HepG2 (cell line): Measurements from ENCODE around the gene ADAT3. TPM values are rescaled to one million over a fixed set of nuclear protein-coding genes. Genes with fewer than 3 reads are reported as not detected.
A peak's percentile ranks its signal among the peaks of the same experiment; 100 is the strongest.

ENCODE experiments used
- AGO2 ChIP-seq: fragments of 200-400 bp; formaldehyde crosslinking; optimal IDR thresholded peaks from 2 replicates; pipeline ENCODE3; 2017; ENCODE audit warnings: mild to moderate bottlenecking, low read depth, low read length, moderate library complexity
- ARHGAP35 ChIP-seq: sonication (generic); formaldehyde crosslinking; IDR thresholded peaks from 2 replicates; pipeline ENCODE4 v1.9.0; 2022; ENCODE audit warnings: mild to moderate bottlenecking, inconsistent platforms, moderate library complexity, missing genetic modification reagents, borderline replicate concordance
- ARID2 ChIP-seq: sonication (generic); formaldehyde crosslinking; IDR thresholded peaks from 2 replicates; pipeline ENCODE4 v1.8.1; 2022; ENCODE audit warnings: mild to moderate bottlenecking, missing genetic modification reagents, borderline replicate concordance
- EHMT2 ChIP-seq: fragments of 200-600 bp; sonication (generic); IDR thresholded peaks from 2 replicates; pipeline ENCODE4 v1.7.0; 2017; ENCODE audit warnings: antibody characterized with exemption, low read depth, low read length, borderline replicate concordance
- ETV5 ChIP-seq: IDR thresholded peaks from 2 replicates; pipeline ENCODE4 v1.6.1; 2018; ENCODE audit warnings: missing biosample characterization, missing genetic modification reagents, inconsistent platforms, borderline replicate concordance
- GABPB1 ChIP-seq: IDR thresholded peaks from 2 replicates; pipeline ENCODE4 v1.6.1; 2016; ENCODE audit warnings: mild to moderate bottlenecking, missing genetic modification reagents, moderate library complexity, missing compliant biosample characterization
- HNF4G ChIP-seq, 2 experiments: sonication (generic) in 1 of 2; formaldehyde crosslinking in 1 of 2; IDR thresholded peaks; 2 replicates each; pipeline versions ENCODE4 v1.4.0 to v1.6.1; 2011 to 2020; ENCODE audit warnings: borderline replicate concordance in 2 of 2, low read depth in 2 of 2, mild to moderate bottlenecking in 2 of 2, low read length in 1 of 2, missing genetic modification reagents in 1 of 2, moderate library complexity in 1 of 2
- HNRNPUL1 ChIP-seq: fragments of 200-400 bp; formaldehyde crosslinking; IDR thresholded peaks from 2 replicates; pipeline ENCODE4 v1.6.1; 2017; ENCODE audit warnings: low read depth, mild to moderate bottlenecking, low read length, moderate library complexity
- HOXA3 ChIP-seq: sonication (generic); formaldehyde crosslinking; IDR thresholded peaks from 2 replicates; pipeline ENCODE4 v1.5.0; 2020; ENCODE audit warnings: missing genetic modification reagents
- MXD4 ChIP-seq: IDR thresholded peaks from 2 replicates; pipeline ENCODE4 v1.6.1; 2016; ENCODE audit warnings: mild to moderate bottlenecking, missing biosample characterization, missing genetic modification reagents
- NCOR1 ChIP-seq: fragments of 200-600 bp; sonication (generic); IDR thresholded peaks from 2 replicates; pipeline ENCODE4 v1.7.0; 2017; ENCODE audit warnings: antibody characterized with exemption, low read length, borderline replicate concordance
- NFYC ChIP-seq: IDR thresholded peaks from 2 replicates; pipeline ENCODE4 v1.6.1; 2016; ENCODE audit warnings: missing genetic modification reagents, missing compliant biosample characterization
- TFE3 ChIP-seq: IDR thresholded peaks from 2 replicates; pipeline ENCODE4 v1.6.1; 2016
- ZBTB38 ChIP-seq: sonication (generic); formaldehyde crosslinking; IDR thresholded peaks from 2 replicates; pipeline ENCODE4 v1.5.1; 2020; ENCODE audit warnings: mild to moderate bottlenecking, missing genetic modification reagents
- ZHX1 ChIP-seq: sonication (generic); formaldehyde crosslinking; IDR thresholded peaks from 2 replicates; pipeline ENCODE4 v1.8.1; 2022; ENCODE audit warnings: low read depth, mild to moderate bottlenecking, missing genetic modification reagents
- ZMYM3 ChIP-seq: sonication (generic); formaldehyde crosslinking; IDR thresholded peaks from 2 replicates; pipeline ENCODE4 v1.5.1; 2020; ENCODE audit warnings: mild to moderate bottlenecking, missing genetic modification reagents
- ZNF121 ChIP-seq: sonication (generic); formaldehyde crosslinking; IDR thresholded peaks from 2 replicates; pipeline ENCODE4 v1.5.0; 2020; ENCODE audit warnings: mild to moderate bottlenecking, missing genetic modification reagents
- ZNF496 ChIP-seq: sonication (generic); formaldehyde crosslinking; IDR thresholded peaks from 2 replicates; pipeline ENCODE4 v1.8.1; 2023; ENCODE audit warnings: mild to moderate bottlenecking, moderate library complexity, missing genetic modification reagents; ENCODE audit not compliant: insufficient replicate concordance
- ZNF563 ChIP-seq: sonication (generic); formaldehyde crosslinking; IDR thresholded peaks from 2 replicates; pipeline ENCODE4 v1.8.0; 2022; ENCODE audit warnings: mild to moderate bottlenecking, moderate library complexity, missing genetic modification reagents
- ZNF670 ChIP-seq: sonication (generic); formaldehyde crosslinking; IDR thresholded peaks from 2 replicates; pipeline ENCODE4 v1.8.0; 2022; ENCODE audit warnings: mild to moderate bottlenecking, missing genetic modification reagents, borderline replicate concordance
- polyA plus RNA-seq, 8 experiments: library from polyadenylated mRNA; depleted of rRNA in 3 of 8; stranded (reverse) in 7 of 8; unstranded in 1 of 8; fragments of >200 nt; fragmentation: Illumina TruSeq in 4 of 8; extraction: Trizol in 4 of 8; gene quantifications; 2 replicates each; pipeline versions ENCODE4 v1.2.1 to v1.2.3, GENCODE V29; 2011 to 2016; ENCODE audit warnings: low read depth in 4 of 8, missing spikeins in 1 of 8, mixed read lengths in 1 of 8; ENCODE audit not compliant: insufficient read depth in 1 of 8
- total RNA-seq, 5 experiments: library from RNA; depleted of rRNA; stranded (reverse); fragments of >200 nt; fragmentation: Illumina TruSeq; extraction: Trizol; gene quantifications; 2 replicates each; pipeline ENCODE4 v1.2.3, GENCODE V29; 2016; ENCODE audit warnings: low read depth in 1 of 5

The ADAT3 gene
- total and polyA plus RNA-seq, 2 of the 13 experiments (the other 11 are each of a cell fraction or from before 2014, with no cell fraction given) = 0.95 to 3.5 TPM

GRCh38 chr19:1856698-1857603 is 48.2 kb upstream of the ADAT3 start (continued):
- peak; percentile 61 for TF ChIP-seq AGO2
- TF ChIP-seq NCOR1 = peak; percentile 51; the same call in 1 of the 2 replicates
- TF ChIP-seq ETV5 = peak; percentile 28; the same call in 1 of the 2 replicates
- no peak for TF ChIP-seq EHMT2
- TF ChIP-seq ARID2 = no peak
- TF ChIP-seq TFE3 (CRISPR knock-in tag) = no peak
- TF ChIP-seq ZNF563 (CRISPR knock-in tag) = no peak
- TF ChIP-seq GABPB1 (CRISPR knock-in tag) = peak; percentile 66
- 0 out of 2 replicates have a peak, but pooled peaks have one; percentile 21 for TF ChIP-seq ZNF121 (CRISPR knock-in tag)
- peak; percentile 87 for TF ChIP-seq HOXA3 (CRISPR knock-in tag)
- no peak for TF ChIP-seq ZMYM3 (CRISPR knock-in tag)
- peak; percentile 63; the same call in 1 of the 2 replicates for TF ChIP-seq HNF4G (IDR thresholded peaks at IDR 0.05; ENCODE audit: borderline replicate concordance, low read depth, low read length)
- TF ChIP-seq HNF4G (CRISPR knock-in tag; IDR thresholded peaks at IDR 0.05; ENCODE audit: borderline replicate concordance, low read depth) = no peak
- 0 out of 2 replicates have a peak, but pooled peaks have one; percentile 31 for TF ChIP-seq ZNF670
- TF ChIP-seq ZNF496 (CRISPR knock-in tag) = no peak
- no peak for TF ChIP-seq NFYC (CRISPR knock-in tag)
- TF ChIP-seq ARHGAP35 = no peak
- no peak for TF ChIP-seq HNRNPUL1
- no peak for TF ChIP-seq MXD4
- TF ChIP-seq ZBTB38 = peak; percentile 74
- TF ChIP-seq ZHX1 (CRISPR knock-in tag) = 0 out of 2 replicates have a peak, but pooled peaks have one; percentile 62
